HFF-Myc (cell line): ENCODE measurements around the gene CLCN6.

ENCODE experiments used
- DNase-seq: peaks from one replicate; pipeline ENCODE4 v3.0.0-alpha.2; 2011; ENCODE audit warnings: low read depth; ENCODE audit errors: extremely low read depth
- H3K4me3 ChIP-seq: replicated peaks from 2 replicates; pipeline ENCODE4 v1.5.1; 2011; ENCODE audit warnings: low read depth, mild to moderate bottlenecking, control low read depth, low read length
- CTCF ChIP-seq: IDR thresholded peaks from 2 replicates; pipeline ENCODE4 v1.5.1; 2012; ENCODE audit warnings: mild to moderate bottlenecking, low read depth, low read length, control low read depth; ENCODE audit errors: missing control alignments

The CLCN6 gene

GRCh38 chr1:11851180-11851579 lies 45.2 kb downstream of the CLCN6 start:
- no peak for TF ChIP-seq CTCF
- no peak overlapping the region for H3K4me3 ChIP-seq
- DNase-seq: no peak

- no peak for DNase-seq
- TF ChIP-seq CTCF: no peak
- no peak overlapping the region for H3K4me3 ChIP-seq
Observed at GRCh38 chr1:11854519-11854918, 48.5 kb downstream of the CLCN6 start.

GRCh38 chr1:11855430-11855829 lies 49.4 kb downstream of the CLCN6 start:
- no peak overlapping the region for H3K4me3 ChIP-seq
- no peak for DNase-seq
- TF ChIP-seq CTCF: no peak

- TF ChIP-seq CTCF: no peak
- H3K4me3 ChIP-seq: no peak overlapping the region
- DNase-seq: no peak
Observed at GRCh38 chr1:11856698-11857097, 50.7 kb downstream of the CLCN6 start.

GRCh38 chr1:11857164-11857851 lies 51.3 kb downstream of the CLCN6 start:
- DNase-seq: no peak
- no peak overlapping the region for H3K4me3 ChIP-seq
- TF ChIP-seq CTCF: no peak

- no peak overlapping the region for H3K4me3 ChIP-seq
- DNase-seq: no peak
- TF ChIP-seq CTCF: no peak
Observed at GRCh38 chr1:11858158-11858557, 52.2 kb downstream of the CLCN6 start.

- no peak within 1 kb of the TSS for H3K4me3 ChIP-seq
- TF ChIP-seq CTCF: no peak
- no peak for DNase-seq
Observed at GRCh38 chr1:11858613-11858967, 52.6 kb downstream of the CLCN6 start, which contains the start of gene NPPB. TSS of gene NPPB (minus strand) at chr1:11858945. CDS start at chr1:11858833, 112 bp downstream.
